GM12864 (cell line): ENCODE data around the gene DPP4.

Experiments used
- DNase-seq: peaks from one replicate; pipeline ENCODE4 v3.0.0-alpha.2; 2011; ENCODE audit warnings: low read depth
- H3K4me3 ChIP-seq: 2 replicates; pipeline ENCODE4 v1.5.1; 2011; ENCODE audit warnings: mild to moderate bottlenecking, low read depth, low read length, control low read depth
- CTCF ChIP-seq: IDR thresholded peaks from 2 replicates; pipeline ENCODE4 v1.5.1; 2011; ENCODE audit warnings: low read depth, mild to moderate bottlenecking, moderate library complexity, low read length, control low read depth, inconsistent platforms; ENCODE audit errors: missing control alignments

The DPP4 gene

GRCh38 chr2:162100579-162100978, 26.6 kb upstream of the DPP4 start:
- DNase-seq = no peak
- H3K4me3 ChIP-seq = no peak overlapping the region
- TF ChIP-seq CTCF = no peak

GRCh38 chr2:162099836-162100235, 25.8 kb upstream of the DPP4 start:
- no peak for DNase-seq
- no peak for TF ChIP-seq CTCF
- no peak overlapping the region for H3K4me3 ChIP-seq

GRCh38 chr2:162092658-162093556, 18.9 kb upstream of the DPP4 start:
- TF ChIP-seq CTCF = no peak
- DNase-seq = no peak
- H3K4me3 ChIP-seq = no peak overlapping the region

GRCh38 chr2:162092008-162092390, 18.0 kb upstream of the DPP4 start:
- DNase-seq = no peak

GRCh38 chr2:162091325-162092007, 17.5 kb upstream of the DPP4 start:
- no peak overlapping the region for H3K4me3 ChIP-seq
- DNase-seq = no peak

More at GRCh38 chr2:162092008-162092390, 18.0 kb upstream of the DPP4 start:
- no peak for TF ChIP-seq CTCF
- no peak overlapping the region for H3K4me3 ChIP-seq

GRCh38 chr2:162090109-162090508, 16.1 kb upstream of the DPP4 start:
- no peak for DNase-seq
- H3K4me3 ChIP-seq = no peak overlapping the region
- no peak for TF ChIP-seq CTCF

More at GRCh38 chr2:162091325-162092007, 17.5 kb upstream of the DPP4 start:
- peak; percentile 22 for TF ChIP-seq CTCF
